Fibroblast of lung (primary cell): ENCODE data around the gene MCTP1.

ENCODE experiments used
- EZH2 ChIP-seq: IDR thresholded peaks from 2 replicates; pipeline ENCODE4 v1.5.1; 2012; ENCODE audit warnings: low read length, control low read depth, mild to moderate bottlenecking; ENCODE audit errors: missing control alignments
- TF ChIP-seq, protein P1 (sequence below), 2 donors: IDR thresholded peaks in 1 of 2; conservative IDR thresholded peaks in 1 of 2; 1 replicate in 1 of 2; 2 replicates in 1 of 2; pipeline ENCODE4 v1.5.1; 2011 to 2012; ENCODE audit warnings: low read length in 2 of 2, control low read depth in 1 of 2, inconsistent platforms in 1 of 2, low read depth in 1 of 2, mild to moderate bottlenecking in 1 of 2

GRCh38 chr5:95317085-95317484 is 32.2 kb upstream of the MCTP1 start:
- TF ChIP-seq, protein P1, sequence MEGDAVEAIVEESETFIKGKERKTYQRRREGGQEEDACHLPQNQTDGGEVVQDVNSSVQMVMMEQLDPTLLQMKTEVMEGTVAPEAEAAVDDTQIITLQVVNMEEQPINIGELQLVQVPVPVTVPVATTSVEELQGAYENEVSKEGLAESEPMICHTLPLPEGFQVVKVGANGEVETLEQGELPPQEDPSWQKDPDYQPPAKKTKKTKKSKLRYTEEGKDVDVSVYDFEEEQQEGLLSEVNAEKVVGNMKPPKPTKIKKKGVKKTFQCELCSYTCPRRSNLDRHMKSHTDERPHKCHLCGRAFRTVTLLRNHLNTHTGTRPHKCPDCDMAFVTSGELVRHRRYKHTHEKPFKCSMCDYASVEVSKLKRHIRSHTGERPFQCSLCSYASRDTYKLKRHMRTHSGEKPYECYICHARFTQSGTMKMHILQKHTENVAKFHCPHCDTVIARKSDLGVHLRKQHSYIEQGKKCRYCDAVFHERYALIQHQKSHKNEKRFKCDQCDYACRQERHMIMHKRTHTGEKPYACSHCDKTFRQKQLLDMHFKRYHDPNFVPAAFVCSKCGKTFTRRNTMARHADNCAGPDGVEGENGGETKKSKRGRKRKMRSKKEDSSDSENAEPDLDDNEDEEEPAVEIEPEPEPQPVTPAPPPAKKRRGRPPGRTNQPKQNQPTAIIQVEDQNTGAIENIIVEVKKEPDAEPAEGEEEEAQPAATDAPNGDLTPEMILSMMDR (conservative IDR thresholded peaks at IDR 0.05 in 1 of 2, IDR thresholded peaks at IDR 0.05 in 1 of 2; ENCODE audit: low read depth in 1 of 2, low read length in 2 of 2): no peak
- TF ChIP-seq EZH2: no peak
